HepG2 (cell line): ENCODE results near the gene LIME1. TPM values are rescaled to one million over a fixed set of nuclear protein-coding genes. Genes with fewer than 3 reads are reported as not detected.

ENCODE experiments used
- ADNP ChIP-seq: sonication (generic); formaldehyde crosslinking; IDR thresholded peaks from 2 replicates; pipeline ENCODE4 v1.4.0; 2020; ENCODE audit warnings: missing genetic modification reagents
- AKAP8 ChIP-seq: sonication (generic); formaldehyde crosslinking; IDR thresholded peaks from 2 replicates; pipeline ENCODE4 v1.5.1; 2020; ENCODE audit warnings: mild to moderate bottlenecking, missing genetic modification reagents
- ATM ChIP-seq: fragments of 450-650 bp; IDR thresholded peaks from 2 replicates; pipeline ENCODE4 v1.7.1; 2017; ENCODE audit warnings: mild to moderate bottlenecking, borderline replicate concordance
- FOXK1 ChIP-seq: sonication (generic); formaldehyde crosslinking; IDR thresholded peaks from 2 replicates; pipeline ENCODE4 v1.4.0; 2020; ENCODE audit warnings: low read depth, missing genetic modification reagents, borderline replicate concordance
- HHEX ChIP-seq: IDR thresholded peaks from 2 replicates; pipeline ENCODE4 v1.6.1; 2016; ENCODE audit warnings: control low read depth
- HIVEP1 ChIP-seq: sonication (generic); formaldehyde crosslinking; IDR thresholded peaks from 2 replicates; pipeline ENCODE4 v1.4.0; 2020; ENCODE audit warnings: mild to moderate bottlenecking, missing genetic modification reagents
- IKZF4 ChIP-seq: sonication (generic); formaldehyde crosslinking; IDR thresholded peaks from 2 replicates; pipeline ENCODE4 v1.5.1; 2020; ENCODE audit warnings: borderline replicate concordance, mild to moderate bottlenecking, low read depth, missing genetic modification reagents; ENCODE audit errors: not compliant biosample characterization
- JUN ChIP-seq: sonication (generic); formaldehyde crosslinking; IDR thresholded peaks from 2 replicates; pipeline ENCODE4 v1.4.0; 2020; ENCODE audit warnings: mild to moderate bottlenecking, missing genetic modification reagents
- MAFG ChIP-seq: sonication (generic); formaldehyde crosslinking; IDR thresholded peaks from 2 replicates; pipeline ENCODE4 v1.5.1; 2020; ENCODE audit warnings: mild to moderate bottlenecking, missing genetic modification reagents
- PAF1 ChIP-seq: IDR thresholded peaks from 2 replicates; pipeline ENCODE4 v1.6.1; 2016; ENCODE audit warnings: missing genetic modification reagents, missing compliant biosample characterization
- RNF2 ChIP-seq: fragments of 450-650 bp; conservative IDR thresholded peaks from 2 replicates; pipeline ENCODE4 v1.6.1; 2016; ENCODE audit warnings: low read depth
- SIN3A ChIP-seq: IDR thresholded peaks from 2 replicates; pipeline ENCODE4 v1.6.1; 2011; ENCODE audit warnings: low read depth, mild to moderate bottlenecking, control low read depth, low read length, borderline replicate concordance
- TCF12 ChIP-seq, 2 experiments: fragments of 450-650 bp in 1 of 2; sonication (generic) in 1 of 2; formaldehyde crosslinking in 1 of 2; IDR thresholded peaks; 2 replicates each; pipeline versions ENCODE4 v1.6.1 to v1.8.0; 2017 to 2022; ENCODE audit warnings: antibody characterized with exemption in 1 of 2, mild to moderate bottlenecking in 1 of 2, missing genetic modification reagents in 1 of 2, moderate library complexity in 1 of 2
- ZBED4 ChIP-seq: sonication (generic); formaldehyde crosslinking; IDR thresholded peaks from 2 replicates; pipeline ENCODE4 v1.4.0; 2020; ENCODE audit warnings: missing genetic modification reagents, borderline replicate concordance
- ZBTB8A ChIP-seq: sonication (generic); formaldehyde crosslinking; IDR thresholded peaks from 2 replicates; pipeline ENCODE4 v1.4.0; 2020; ENCODE audit warnings: mild to moderate bottlenecking, low read depth, missing genetic modification reagents, borderline replicate concordance
- ZNF343 ChIP-seq: sonication (generic); formaldehyde crosslinking; IDR thresholded peaks from 2 replicates; pipeline ENCODE4 v1.4.0; 2020; ENCODE audit warnings: mild to moderate bottlenecking, missing genetic modification reagents
- ZNF451 ChIP-seq: sonication (generic); formaldehyde crosslinking; IDR thresholded peaks from 2 replicates; pipeline ENCODE4 v1.5.0; 2020; ENCODE audit warnings: mild to moderate bottlenecking, missing genetic modification reagents
- ZNF564 ChIP-seq: sonication (generic); formaldehyde crosslinking; IDR thresholded peaks from 2 replicates; pipeline ENCODE4 v1.8.1; 2023; ENCODE audit warnings: mild to moderate bottlenecking, missing genetic modification reagents
- ZNF781 ChIP-seq: sonication (generic); formaldehyde crosslinking; IDR thresholded peaks from 2 replicates; pipeline ENCODE4 v1.5.1; 2020; ENCODE audit warnings: borderline replicate concordance, mild to moderate bottlenecking, missing genetic modification reagents; ENCODE audit errors: not compliant biosample characterization
- polyA plus RNA-seq, 8 experiments: library from polyadenylated mRNA; depleted of rRNA in 3 of 8; stranded (reverse) in 7 of 8; unstranded in 1 of 8; fragments of >200 nt; fragmentation: Illumina TruSeq in 4 of 8; extraction: Trizol in 4 of 8; gene quantifications; 2 replicates each; pipeline versions ENCODE4 v1.2.1 to v1.2.3, GENCODE V29; 2011 to 2016; ENCODE audit warnings: low read depth in 4 of 8, missing spikeins in 1 of 8, mixed read lengths in 1 of 8; ENCODE audit not compliant: insufficient read depth in 1 of 8
- total RNA-seq, 5 experiments: library from RNA; depleted of rRNA; stranded (reverse); fragments of >200 nt; fragmentation: Illumina TruSeq; extraction: Trizol; gene quantifications; 2 replicates each; pipeline ENCODE4 v1.2.3, GENCODE V29; 2016; ENCODE audit warnings: low read depth in 1 of 5
- TF ChIP-seq, protein P1 (sequence below): sonication (generic); formaldehyde crosslinking; IDR thresholded peaks from 2 replicates; pipeline ENCODE4 v1.4.0; 2020; ENCODE audit warnings: missing genetic modification reagents, mild to moderate bottlenecking, borderline replicate concordance
- TF ChIP-seq, protein P2 (sequence below): IDR thresholded peaks from 2 replicates; pipeline ENCODE4 v1.6.1; 2012; ENCODE audit warnings: low read length, improper control_type of control experiment

Gene LIME1
- total and polyA plus RNA-seq, 2 of the 13 experiments (the other 11 are each of a cell fraction or from before 2014, with no cell fraction given), result 13.0 to 61.5 TPM

DNA sequence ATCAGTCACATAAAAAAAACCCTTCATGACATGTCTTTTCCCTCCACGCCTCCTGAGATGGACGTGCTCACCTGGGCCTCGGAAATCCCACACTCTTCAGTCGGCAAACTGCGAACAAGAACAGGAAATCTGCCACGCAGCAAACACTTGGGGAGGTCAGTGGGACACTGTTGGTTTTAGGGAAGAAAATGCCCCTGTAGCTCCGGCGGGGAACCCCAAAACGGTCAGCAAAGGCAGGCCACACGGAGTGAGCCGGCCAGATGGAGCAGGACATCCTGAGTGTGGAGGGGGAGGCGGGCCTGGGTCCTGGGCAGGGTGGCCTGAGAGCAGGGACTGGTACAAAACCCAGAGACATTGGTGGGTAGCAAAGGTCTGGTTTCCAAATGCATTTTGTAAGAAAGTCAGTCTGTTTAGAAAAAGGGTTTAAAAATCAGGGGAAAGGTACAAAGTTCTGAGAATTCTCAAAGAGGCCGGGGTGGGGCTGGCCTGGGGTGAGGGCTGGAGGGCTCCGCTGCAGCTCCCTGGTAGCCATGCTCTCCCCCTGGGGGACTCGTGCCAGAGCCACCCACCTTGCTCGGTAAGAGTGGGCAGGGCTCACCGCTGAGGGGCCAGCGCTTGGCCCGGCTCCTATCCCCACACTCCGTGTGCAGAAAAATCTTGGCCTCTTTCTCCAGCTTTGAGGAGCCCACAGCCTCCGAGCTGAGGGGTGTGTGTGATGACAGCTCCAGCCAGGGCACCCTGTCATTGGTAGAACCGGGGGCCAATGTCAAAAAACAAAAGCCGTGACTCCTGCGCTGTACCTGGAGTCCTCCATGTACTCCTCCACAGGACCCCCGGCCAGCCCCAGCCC, 8.3 kb downstream of the LIME1 start (continued):
- no peak for TF ChIP-seq ZBED4 (CRISPR knock-in tag)
- peak; percentile 66; the same call in 1 of the 2 replicates for TF ChIP-seq HIVEP1 (CRISPR knock-in tag)
- peak; percentile 37; the same call in 1 of the 2 replicates for TF ChIP-seq ZNF343
- TF ChIP-seq ZBTB8A, result no peak
- TF ChIP-seq ADNP (CRISPR knock-in tag), result no peak
- TF ChIP-seq IKZF4 (CRISPR knock-in tag), result no peak
- TF ChIP-seq HHEX, result no peak
- no peak for TF ChIP-seq MAFG (CRISPR knock-in tag)
- TF ChIP-seq FOXK1 (CRISPR knock-in tag), result no peak
- TF ChIP-seq, protein P1, sequence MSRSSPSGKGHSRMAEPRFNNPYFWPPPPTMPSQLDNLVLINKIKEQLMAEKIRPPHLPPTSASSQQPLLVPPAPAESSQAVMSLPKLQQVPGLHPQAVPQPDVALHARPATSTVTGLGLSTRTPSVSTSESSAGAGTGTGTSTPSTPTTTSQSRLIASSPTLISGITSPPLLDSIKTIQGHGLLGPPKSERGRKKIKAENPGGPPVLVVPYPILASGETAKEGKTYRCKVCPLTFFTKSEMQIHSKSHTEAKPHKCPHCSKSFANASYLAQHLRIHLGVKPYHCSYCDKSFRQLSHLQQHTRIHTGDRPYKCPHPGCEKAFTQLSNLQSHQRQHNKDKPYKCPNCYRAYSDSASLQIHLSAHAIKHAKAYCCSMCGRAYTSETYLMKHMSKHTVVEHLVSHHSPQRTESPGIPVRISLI (CRISPR knock-in tag), result peak; percentile 41; the same call in 1 of the 2 replicates
- no peak for TF ChIP-seq ZNF781 (CRISPR knock-in tag)
- no peak for TF ChIP-seq ZNF451 (CRISPR knock-in tag)
- no peak; the same call in 1 of the 2 replicates for TF ChIP-seq AKAP8 (CRISPR knock-in tag)
- TF ChIP-seq, protein P2, sequence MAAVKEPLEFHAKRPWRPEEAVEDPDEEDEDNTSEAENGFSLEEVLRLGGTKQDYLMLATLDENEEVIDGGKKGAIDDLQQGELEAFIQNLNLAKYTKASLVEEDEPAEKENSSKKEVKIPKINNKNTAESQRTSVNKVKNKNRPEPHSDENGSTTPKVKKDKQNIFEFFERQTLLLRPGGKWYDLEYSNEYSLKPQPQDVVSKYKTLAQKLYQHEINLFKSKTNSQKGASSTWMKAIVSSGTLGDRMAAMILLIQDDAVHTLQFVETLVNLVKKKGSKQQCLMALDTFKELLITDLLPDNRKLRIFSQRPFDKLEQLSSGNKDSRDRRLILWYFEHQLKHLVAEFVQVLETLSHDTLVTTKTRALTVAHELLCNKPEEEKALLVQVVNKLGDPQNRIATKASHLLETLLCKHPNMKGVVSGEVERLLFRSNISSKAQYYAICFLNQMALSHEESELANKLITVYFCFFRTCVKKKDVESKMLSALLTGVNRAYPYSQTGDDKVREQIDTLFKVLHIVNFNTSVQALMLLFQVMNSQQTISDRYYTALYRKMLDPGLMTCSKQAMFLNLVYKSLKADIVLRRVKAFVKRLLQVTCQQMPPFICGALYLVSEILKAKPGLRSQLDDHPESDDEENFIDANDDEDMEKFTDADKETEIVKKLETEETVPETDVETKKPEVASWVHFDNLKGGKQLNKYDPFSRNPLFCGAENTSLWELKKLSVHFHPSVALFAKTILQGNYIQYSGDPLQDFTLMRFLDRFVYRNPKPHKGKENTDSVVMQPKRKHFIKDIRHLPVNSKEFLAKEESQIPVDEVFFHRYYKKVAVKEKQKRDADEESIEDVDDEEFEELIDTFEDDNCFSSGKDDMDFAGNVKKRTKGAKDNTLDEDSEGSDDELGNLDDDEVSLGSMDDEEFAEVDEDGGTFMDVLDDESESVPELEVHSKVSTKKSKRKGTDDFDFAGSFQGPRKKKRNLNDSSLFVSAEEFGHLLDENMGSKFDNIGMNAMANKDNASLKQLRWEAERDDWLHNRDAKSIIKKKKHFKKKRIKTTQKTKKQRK, result no peak
- TF ChIP-seq TCF12 (IDR thresholded peaks at IDR 0.05), result no peak
- 0 out of 2 replicates have a peak, but pooled peaks have one; percentile 24 for TF ChIP-seq TCF12 (CRISPR knock-in tag; IDR thresholded peaks at IDR 0.05)
- TF ChIP-seq RNF2, result no peak
- TF ChIP-seq ZNF564 (CRISPR knock-in tag), result no peak
- TF ChIP-seq ATM, result no peak
- TF ChIP-seq JUN, result peak; percentile 62
- 0 out of 2 replicates have a peak, but pooled peaks have one; percentile 28 for TF ChIP-seq SIN3A
- peak; percentile 88; the same call in 1 of the 2 replicates for TF ChIP-seq PAF1 (CRISPR knock-in tag)
